B cell (primary cell): ENCODE results near the gene RAB3C. TPM values are rescaled to one million over a fixed set of nuclear protein-coding genes. Genes with fewer than 3 reads are reported as not detected.

ENCODE experiments used
- ATAC-seq: fragments of 200-7000 bp; cut with Tn5 transposase; one replicate; pipeline ENCODE4 v1.10.0; 2021; ENCODE audit warnings: low read depth, mild to moderate bottlenecking, moderate number of reproducible peaks, moderate library complexity
- CTCF ChIA-PET: fragments of 350-600 bp; sonication (Branson Sonifier 250); formaldehyde crosslinking; loops from one replicate; lab custom pipeline; 2021; ENCODE audit warnings: antibody characterized with exemption, inconsistent platforms; lab: Charles Lee
- POLR2A ChIA-PET: fragments of 350-600 bp; sonication (Branson Sonifier 250); formaldehyde crosslinking; loops from one replicate; lab custom pipeline; 2021; ENCODE audit warnings: antibody characterized with exemption; lab: Charles Lee
- DNase-seq: peaks from one replicate; pipeline ENCODE4 v3.0.0; 2013
- H2AFZ ChIP-seq: 2 replicates; pipeline ENCODE4 v1.6.1; 2012; ENCODE audit warnings: mild to moderate bottlenecking, low read depth, low read length; ENCODE audit not compliant: insufficient read depth, poor library complexity, severe bottlenecking
- H3K27ac ChIP-seq, 2 donors: 1 replicate in 1 of 2; 2 replicates in 1 of 2; pipeline ENCODE4 v1.5.1; 2012 to 2013; ENCODE audit warnings: low read length in 2 of 2, mild to moderate bottlenecking in 2 of 2, moderate library complexity in 1 of 2
- H3K27me3 ChIP-seq, 4 experiments: fragments of 200-600 bp in 1 of 4; sonication (generic) in 1 of 4; replicated peaks in 1 of 4; 1 replicate in 2 of 4; 2 replicates in 2 of 4; pipeline versions ENCODE4 v1.6.1 to v1.7.0; 2013 to 2016; ENCODE audit warnings: low read length in 3 of 4, mild to moderate bottlenecking in 2 of 4, mixed read lengths in 1 of 4, moderate library complexity in 1 of 4; ENCODE audit not compliant: insufficient read depth in 4 of 4, control insufficient read depth in 3 of 4; ENCODE audit errors: control extremely low read depth in 1 of 4
- H3K36me3 ChIP-seq, 2 experiments: replicated peaks in 1 of 2; 1 replicate in 1 of 2; 2 replicates in 1 of 2; pipeline versions ENCODE4 v1.6.1 to v1.7.1; 2013; ENCODE audit warnings: low read length in 1 of 2; ENCODE audit not compliant: insufficient read depth in 2 of 2, control insufficient read depth in 1 of 2; ENCODE audit errors: control extremely low read depth in 1 of 2, extremely low read depth in 1 of 2
- H3K4me1 ChIP-seq, 2 donors: fragments of 200-600 bp in 1 of 2; sonication (generic) in 1 of 2; 1 replicate in 1 of 2; 2 replicates in 1 of 2; pipeline versions ENCODE4 v1.5.1 to v1.6.1; 2013 to 2017; ENCODE audit warnings: low read length in 2 of 2; ENCODE audit not compliant: control insufficient read depth in 2 of 2, insufficient read depth in 2 of 2
- H3K4me2 ChIP-seq: replicated peaks from 2 replicates; pipeline ENCODE3; 2012; ENCODE audit warnings: mild to moderate bottlenecking, low read depth, low read length; ENCODE audit not compliant: poor library complexity, severe bottlenecking
- H3K4me3 ChIP-seq, 5 experiments: fragments of 200-600 bp in 1 of 5; sonication (generic) in 1 of 5; 1 replicate in 3 of 5; 2 replicates in 2 of 5; pipeline versions ENCODE4 v1.5.1 to v1.7.0; 2011 to 2016; ENCODE audit warnings: low read length in 4 of 5, mild to moderate bottlenecking in 4 of 5, low read depth in 2 of 5, control low read depth in 1 of 5, moderate library complexity in 1 of 5; ENCODE audit not compliant: insufficient read depth in 1 of 5; ENCODE audit errors: control extremely low read depth in 1 of 5, extremely low read depth in 1 of 5
- H3K79me2 ChIP-seq: fragments of 200-600 bp; sonication (generic); one replicate; pipeline ENCODE4 v1.6.0; 2016; ENCODE audit warnings: low read length; ENCODE audit not compliant: control insufficient read depth, insufficient read depth
- H3K9ac ChIP-seq: fragments of 200-600 bp; sonication (generic); 2 replicates; pipeline ENCODE4 v1.6.1; 2017; ENCODE audit warnings: mild to moderate bottlenecking, low read length, moderate library complexity
- H3K9me3 ChIP-seq, 3 donors: one replicate each; pipeline versions ENCODE4 v1.6.1 to v1.7.1; 2013; ENCODE audit warnings: low read length in 2 of 3; ENCODE audit not compliant: control insufficient read depth in 2 of 3, insufficient read depth in 1 of 3; ENCODE audit errors: control extremely low read depth in 1 of 3
- H4K20me1 ChIP-seq: 2 replicates; pipeline ENCODE4 v1.6.0; 2012; ENCODE audit warnings: mild to moderate bottlenecking, low read length; ENCODE audit not compliant: insufficient read depth, control insufficient read depth, poor library complexity, severe bottlenecking
- H3K27ac Mint-ChIP-seq: one replicate; pipeline ENCODE4 v1.8.0; 2021; ENCODE audit warnings: mixed read lengths
- H3K27me3 Mint-ChIP-seq: one replicate; pipeline ENCODE4 v1.8.0; 2021; ENCODE audit warnings: mixed read lengths
- H3K4me1 Mint-ChIP-seq: one replicate; pipeline ENCODE4 v1.8.0; 2021; ENCODE audit warnings: mixed read lengths
- H3K4me3 Mint-ChIP-seq: one replicate; pipeline ENCODE4 v1.8.0; 2021; ENCODE audit warnings: mixed read lengths
- H3K9me3 Mint-ChIP-seq: one replicate; pipeline ENCODE4 v1.8.0; 2022; ENCODE audit warnings: mixed read lengths; ENCODE audit not compliant: insufficient read depth
- CTCF ChIP-seq: fragments of 200-600 bp; IDR thresholded peaks from one replicate; pipeline ENCODE4 v1.8.0; 2022; ENCODE audit warnings: antibody characterized with exemption, mild to moderate bottlenecking
- EZH2 ChIP-seq: IDR thresholded peaks from 2 replicates; pipeline ENCODE4 v1.6.1; 2012; ENCODE audit warnings: borderline replicate concordance, low read depth, mild to moderate bottlenecking, moderate library complexity, low read length; ENCODE audit not compliant: insufficient read depth, poor library complexity, severe bottlenecking
- WGBS: methylation state at CpG from one replicate; pipeline ENCODE4 v1.1.5; 2013; ENCODE audit warnings: missing lambda C conversion rate; ENCODE audit not compliant: insufficient coverage; 5-methylcytosine and 5-hydroxymethylcytosine counted together
- intact Hi-C: fragments of 100-400 bp; cut with micrococcal nuclease; formaldehyde crosslinking; loops from one replicate; pipeline ENCODE4 v1.10.0; 2022
- polyA plus RNA-seq: library from polyadenylated mRNA; depleted of rRNA; stranded (reverse); fragments of >200 nt; gene quantifications from 2 replicates; pipeline ENCODE4 v1.2.3, GENCODE V29; 2012
- total RNA-seq, 2 donors: library from RNA; stranded (reverse); fragments of 120-200 nt in 1 of 2; gene quantifications; 1 replicate in 1 of 2; 2 replicates in 1 of 2; pipeline versions ENCODE4 v1.2.3 to v1.2.4, GENCODE V29; 2013 to 2022

RAB3C gene
- total and polyA plus RNA-seq, 2 donors (not counting 1 experiment from before 2014, with no cell fraction given), result 0.20 to 0.58 TPM

DNA sequence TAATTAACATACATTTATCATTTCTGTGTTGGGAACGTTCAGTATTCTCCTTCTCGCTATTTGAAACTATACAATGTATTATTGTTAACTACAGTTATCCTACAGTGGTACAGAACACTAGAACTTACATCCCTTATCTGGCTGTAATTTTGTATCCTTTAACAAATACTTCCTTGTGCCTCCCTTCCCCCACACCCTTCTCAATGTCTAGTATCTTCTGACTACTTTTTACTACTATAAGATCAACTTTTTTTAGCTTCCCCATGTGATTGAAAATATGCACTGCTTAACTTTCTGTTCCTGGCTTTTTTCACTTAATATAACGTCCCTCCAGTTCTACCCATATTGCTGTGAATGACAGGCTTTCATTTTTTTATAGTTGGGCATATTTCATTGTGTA is 253.5 kb downstream of the RAB3C start:
- no peaks in the 10 kb centered on the region for H3K36me3 ChIP-seq
- no peaks in the 10 kb centered on the region for H3K79me2 ChIP-seq
- WGBS, result no CpG with 5 or more reads among the region's 3 CpGs
- H2AFZ ChIP-seq, result no peak overlapping the region
- no peaks in the 10 kb centered on the region for H3K4me1 ChIP-seq
- no peak for ATAC-seq
- ChIA-PET POLR2A (no interaction called here), CTCF (interaction anchor here (3.6 kb wide), 1 partner anchor 14 kb away, joined by 16 read pairs; no protein-coding TSS in a partner anchor)
- H3K9me3 Mint-ChIP-seq, result peaks cover 2% of the 10 kb centered on the region
- no peaks in the 10 kb centered on the region for H3K27me3 Mint-ChIP-seq
- H3K27me3 ChIP-seq, result peaks cover 0 to 4% (median 0%) of the 10 kb centered on the region in 4 experiments
- no peak overlapping the region for H3K4me3 ChIP-seq
- H3K27ac Mint-ChIP-seq, result no peak overlapping the region
- TF ChIP-seq EZH2, result no peak
- no peak for TF ChIP-seq CTCF
- no peak for DNase-seq
- no peak overlapping the region for H3K4me3 Mint-ChIP-seq
- H3K27ac ChIP-seq, result no peak overlapping the region
- no peaks in the 10 kb centered on the region for H4K20me1 ChIP-seq
- intact Hi-C loops, result no loop called here
- peaks cover 4 to 15% (median 13%) of the 10 kb centered on the region in 3 donors for H3K9me3 ChIP-seq
- no peak overlapping the region for H3K4me2 ChIP-seq
- H3K4me1 Mint-ChIP-seq, result no peaks in the 10 kb centered on the region
- H3K9ac ChIP-seq, result no peak overlapping the region

- Mint-ChIP-seq H3K4me3 (no peak overlapping the region), H3K27ac (no peak overlapping the region), H3K4me1 (no peaks in the 10 kb centered on the region), H3K27me3 (no peaks in the 10 kb centered on the region), H3K9me3 (peaks cover 2% of the 10 kb centered on the region)
- Histone ChIP-seq H3K4me1 (no peaks in the 10 kb centered on the region), H2AFZ (no peak overlapping the region), H4K20me1 (no peaks in the 10 kb centered on the region), H3K27me3 (peaks cover 0 to 4% (median 0%) of the 10 kb centered on the region in 4 experiments), H3K4me2 (no peak overlapping the region), H3K4me3 (no peak overlapping the region), H3K79me2 (no peaks in the 10 kb centered on the region), H3K36me3 (no peaks in the 10 kb centered on the region), H3K9ac (no peak overlapping the region), H3K9me3 (peaks cover 4 to 15% (median 15%) of the 10 kb centered on the region in 3 donors), H3K27ac (no peak overlapping the region)
- ChIA-PET CTCF (no interaction called here), POLR2A (no interaction called here)
- intact Hi-C loops, result no loop called here
- TF ChIP-seq CTCF, result no peak
- DNase-seq (no peak), ATAC-seq (no peak)
These were observed 255.9 kb downstream of the RAB3C start for GRCh38 chr5:58838729-58839128.
